HCT116 (cell line): ENCODE data around the gene ATP6V1A. TPM values are rescaled to one million over a fixed set of nuclear protein-coding genes. Genes with fewer than 3 reads are reported as not detected.

Experiments
- ATAC-seq: fragments of 200-7000 bp; cut with Tn5 transposase; 2 replicates; pipeline ENCODE4 v1.9.1; 2020; ENCODE audit warnings: mild to moderate bottlenecking, moderate library complexity
- BruUV-seq: library from RNA; stranded (reverse); fragments of 400-500 nt; replicated peaks from 2 replicates; lab custom pipeline; 2021; lab: Mats Ljungman, UMichigan
- CTCF ChIA-PET: fragments of 300-600 bp; sonication (Branson Sonifier 250); formaldehyde crosslinking; loops from one replicate; lab custom pipeline; 2021; ENCODE audit warnings: antibody characterized with exemption; lab: Charles Lee
- POLR2A ChIA-PET: fragments of 300-600, 350-600 bp; sonication (Branson Sonifier 250); formaldehyde crosslinking; loops from one replicate; lab custom pipeline; 2021; ENCODE audit warnings: antibody characterized with exemption; lab: Charles Lee
- RAD21 ChIA-PET, 2 experiments: fragments of 300-600 bp; sonication (Branson Sonifier 250); formaldehyde crosslinking; loops; one replicate each; lab custom pipeline; 2023; ENCODE audit warnings: low total read pairs in 2 of 2; ENCODE audit not compliant: uncharacterized antibody in 2 of 2, unreplicated experiment in 2 of 2, low non-redundant PET in 1 of 2; lab: Charles Lee
- DNase-seq: peaks from one replicate; pipeline ENCODE4 v3.0.0-alpha.2; 2010; ENCODE audit warnings: low read depth, low spot score
- H2AFZ ChIP-seq: fragments of 200-600 bp; shearing (Covaris generic), sonication (generic); 2 replicates; pipeline ENCODE4 v1.6.1; 2017; ENCODE audit warnings: low read depth, mixed run types, mixed read lengths, antibody characterized with exemption, low read length; ENCODE audit not compliant: poor library complexity, severe bottlenecking
- H3K27ac ChIP-seq: 2 replicates; pipeline ENCODE4 v1.5.1; 2012; ENCODE audit warnings: low read depth, low read length
- H3K27me3 ChIP-seq: fragments of 200-600 bp; sonication (generic); 2 replicates; pipeline ENCODE4 v1.6.1; 2016; ENCODE audit warnings: mixed run types, low read length, mixed read lengths; ENCODE audit not compliant: insufficient read depth
- H3K36me3 ChIP-seq, 2 experiments: fragments of 200-500 bp in 1 of 2; fragments of 200-600 bp in 1 of 2; sonication (Bioruptor generic) in 1 of 2; sonication (generic) in 1 of 2; 2 replicates each; pipeline versions ENCODE4 v1.5.1 to v1.6.1; 2014 to 2016; ENCODE audit warnings: low read length in 2 of 2, inconsistent platforms in 1 of 2, mixed read lengths in 1 of 2, mixed run types in 1 of 2; ENCODE audit not compliant: insufficient read depth in 2 of 2, control insufficient read depth in 1 of 2
- H3K4me1 ChIP-seq, 2 experiments: fragments of 200-600 bp in 1 of 2; sonication (generic) in 1 of 2; 2 replicates each; pipeline versions ENCODE4 v1.5.1 to v1.6.1; 2012 to 2017; ENCODE audit warnings: low read length in 2 of 2, inconsistent platforms in 1 of 2, mild to moderate bottlenecking in 1 of 2, mixed read lengths in 1 of 2, mixed run types in 1 of 2, moderate library complexity in 1 of 2; ENCODE audit not compliant: insufficient read depth in 2 of 2, control insufficient read depth in 1 of 2
- H3K4me2 ChIP-seq: fragments of 200-600 bp; sonication (generic); 2 replicates; pipeline ENCODE4 v1.6.1; 2017; ENCODE audit warnings: mixed run types, low read length, mixed read lengths
- H3K4me3 ChIP-seq, 2 experiments: fragments of 200-600 bp in 1 of 2; sonication (generic) in 1 of 2; replicated peaks in 1 of 2; 2 replicates each; pipeline ENCODE4 v1.5.1; 2011 to 2016; ENCODE audit warnings: low read length in 2 of 2, control low read depth in 1 of 2, low read depth in 1 of 2, mild to moderate bottlenecking in 1 of 2, mixed read lengths in 1 of 2, mixed run types in 1 of 2
- H3K79me2 ChIP-seq: fragments of 200-600 bp; sonication (generic); 2 replicates; pipeline ENCODE4 v1.6.1; 2017; ENCODE audit warnings: mild to moderate bottlenecking, mixed run types, low read length, moderate library complexity, mixed read lengths; ENCODE audit not compliant: insufficient read depth
- H3K9ac ChIP-seq: fragments of 200-600 bp; sonication (generic); 2 replicates; pipeline ENCODE4 v1.6.1; 2016; ENCODE audit warnings: low read length, mixed read lengths
- H3K9me2 ChIP-seq: fragments of 200-600 bp; sonication (generic), shearing (Covaris generic); 2 replicates; pipeline ENCODE4 v1.6.1; 2017; ENCODE audit warnings: mixed run types, mild to moderate bottlenecking, moderate library complexity; ENCODE audit not compliant: insufficient read depth
- H3K9me3 ChIP-seq, 2 experiments: fragments of 200-500 bp in 1 of 2; fragments of 200-600 bp in 1 of 2; sonication (Bioruptor generic) in 1 of 2; sonication (generic) in 1 of 2; 2 replicates each; pipeline ENCODE4 v1.6.1; 2014 to 2017; ENCODE audit warnings: low read length in 2 of 2, mixed read lengths in 2 of 2, inconsistent platforms in 1 of 2, low read depth in 1 of 2, mild to moderate bottlenecking in 1 of 2, mixed run types in 1 of 2, moderate library complexity in 1 of 2; ENCODE audit not compliant: control insufficient read depth in 1 of 2, insufficient read depth in 1 of 2
- H4K20me1 ChIP-seq: fragments of 200-600 bp; sonication (generic), shearing (Covaris generic); 2 replicates; pipeline ENCODE4 v1.6.1; 2017; ENCODE audit warnings: mixed run types, mild to moderate bottlenecking, moderate library complexity; ENCODE audit not compliant: insufficient read depth
- CBX3 ChIP-seq: IDR thresholded peaks from 2 replicates; pipeline ENCODE4 v1.6.1; 2012; ENCODE audit warnings: low read depth
- EGR1 ChIP-seq: IDR thresholded peaks from 2 replicates; pipeline ENCODE4 v1.6.1; 2012; ENCODE audit warnings: low read depth
- ELF1 ChIP-seq: IDR thresholded peaks from 2 replicates; pipeline ENCODE4 v1.6.1; 2012; ENCODE audit warnings: low read depth, borderline replicate concordance
- EZH2phosphoT487 ChIP-seq: fragments of 200-600 bp; IDR thresholded peaks from 2 replicates; pipeline ENCODE4 v1.6.1; 2018; ENCODE audit warnings: antibody characterized with exemption, borderline replicate concordance
- FOSL1 ChIP-seq: IDR thresholded peaks from 2 replicates; pipeline ENCODE4 v1.6.1; 2012; ENCODE audit warnings: low read depth
- POLR2AphosphoS5 ChIP-seq: IDR thresholded peaks from 2 replicates; pipeline ENCODE4 v1.6.1; 2011; ENCODE audit warnings: mild to moderate bottlenecking, low read depth, low read length, moderate library complexity
- RAD21 ChIP-seq: IDR thresholded peaks from 2 replicates; pipeline ENCODE4 v1.6.1; 2012; ENCODE audit warnings: low read depth, mild to moderate bottlenecking
- SIN3A ChIP-seq: IDR thresholded peaks from 2 replicates; pipeline ENCODE4 v1.6.1; 2012; ENCODE audit warnings: low read depth
- SP1 ChIP-seq: IDR thresholded peaks from 2 replicates; pipeline ENCODE4 v1.6.1; 2012; ENCODE audit warnings: low read depth
- SRF ChIP-seq: IDR thresholded peaks from 2 replicates; pipeline ENCODE4 v1.6.1; 2012; ENCODE audit warnings: low read depth
- TCF7L2 ChIP-seq: IDR thresholded peaks from 2 replicates; pipeline ENCODE4 v1.7.0; 2011; ENCODE audit warnings: borderline replicate concordance, inconsistent platforms; ENCODE audit not compliant: insufficient read depth, insufficient read length; ENCODE audit errors: extremely low read depth
- YY1 ChIP-seq: IDR thresholded peaks from 2 replicates; pipeline ENCODE4 v1.6.1; 2011; ENCODE audit warnings: low read length, low read depth, moderate library complexity, mild to moderate bottlenecking; ENCODE audit not compliant: insufficient replicate concordance; ENCODE audit errors: extremely low read depth
- ZFX ChIP-seq: fragments of 450-650 bp; IDR thresholded peaks from 2 replicates; pipeline ENCODE4 v1.6.1; 2017
- intact Hi-C: fragments of 100-400 bp; cut with micrococcal nuclease; formaldehyde crosslinking; loops from 2 replicates; pipeline ENCODE4 v1.10.0; 2022
- total RNA-seq: library from RNA; stranded (reverse); gene quantifications from one replicate; pipeline ENCODE4 v1.2.1, GENCODE V29; 2021; ENCODE audit not compliant: unreplicated experiment
- TF ChIP-seq, protein P1 (sequence below): IDR thresholded peaks from 2 replicates; pipeline ENCODE4 v1.6.1; 2012
- TF ChIP-seq, protein P2 (sequence below), 3 experiments: fragments of 200-600 bp in 1 of 3; sonication (generic) in 1 of 3; IDR thresholded peaks in 2 of 3; conservative IDR thresholded peaks in 1 of 3; 2 replicates each; pipeline ENCODE4 v1.5.1; 2012 to 2017; ENCODE audit warnings: low read depth in 2 of 3, low read length in 2 of 3, antibody characterized with exemption in 1 of 3, borderline replicate concordance in 1 of 3, control low read depth in 1 of 3, mild to moderate bottlenecking in 1 of 3, mixed read lengths in 1 of 3, mixed run types in 1 of 3, moderate library complexity in 1 of 3; ENCODE audit not compliant: insufficient read depth in 1 of 3
- TF ChIP-seq, protein P3 (sequence below): IDR thresholded peaks from 2 replicates; pipeline ENCODE4 v1.6.1; 2012
- TF ChIP-seq, protein P4 (sequence below): IDR thresholded peaks from 2 replicates; pipeline ENCODE4 v1.6.1; 2012; ENCODE audit warnings: low read depth
- TF ChIP-seq, protein P5 (sequence below): IDR thresholded peaks from 2 replicates; pipeline ENCODE4 v1.6.1; 2011; ENCODE audit warnings: mild to moderate bottlenecking, low read length, moderate library complexity; ENCODE audit not compliant: insufficient replicate concordance; ENCODE audit errors: extremely low read depth

Gene ATP6V1A
- total RNA-seq, 1 experiment from 2014 or later: 54.7 TPM

DNA sequence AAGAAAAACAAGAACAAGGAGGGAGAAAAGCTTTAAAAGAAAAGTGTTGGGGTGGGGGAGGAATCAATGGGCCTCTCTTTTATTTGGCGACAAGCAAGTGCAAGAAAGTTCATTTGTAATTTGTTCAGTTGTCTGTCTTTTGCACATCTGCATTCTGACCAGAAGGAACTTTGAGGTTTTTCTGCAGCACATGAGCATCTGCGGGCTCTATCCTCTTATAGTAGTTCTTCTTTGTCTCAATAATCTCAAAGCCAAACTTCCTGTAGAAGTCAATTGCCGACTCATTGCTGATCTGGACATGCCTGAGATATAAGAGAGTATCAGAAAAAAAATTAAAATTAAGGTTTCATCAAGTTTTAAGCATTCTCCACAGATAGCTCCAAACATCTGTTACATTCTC, 25.2 kb upstream of the ATP6V1A start:
- no peak for DNase-seq
- RAD21 ChIA-PET: no interaction called here
- Histone ChIP-seq H3K27me3 (no peaks in the 10 kb centered on the region), H4K20me1 (peaks cover 32% of the 10 kb centered on the region), H3K36me3 (peaks cover 32 to 51% of the 10 kb centered on the region in 2 experiments), H3K4me1 (no peaks in the 10 kb centered on the region), H3K79me2 (peaks cover 54% of the 10 kb centered on the region), H3K4me3 (no peak overlapping the region), H2AFZ (no peak overlapping the region), H3K9me2 (no peaks in the 10 kb centered on the region), H3K4me2 (no peak overlapping the region), H3K9ac (no peak overlapping the region), H3K27ac (no peak overlapping the region), H3K9me3 (no peaks in the 10 kb centered on the region)
- POLR2A ChIA-PET: no interaction called here
- intact Hi-C loops: no loop called here
- TF ChIP-seq RAD21: no peak
- TF ChIP-seq TCF7L2: no peak
- TF ChIP-seq, protein P1, sequence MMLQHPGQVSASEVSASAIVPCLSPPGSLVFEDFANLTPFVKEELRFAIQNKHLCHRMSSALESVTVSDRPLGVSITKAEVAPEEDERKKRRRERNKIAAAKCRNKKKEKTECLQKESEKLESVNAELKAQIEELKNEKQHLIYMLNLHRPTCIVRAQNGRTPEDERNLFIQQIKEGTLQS: no peak
- TF ChIP-seq, protein P2, sequence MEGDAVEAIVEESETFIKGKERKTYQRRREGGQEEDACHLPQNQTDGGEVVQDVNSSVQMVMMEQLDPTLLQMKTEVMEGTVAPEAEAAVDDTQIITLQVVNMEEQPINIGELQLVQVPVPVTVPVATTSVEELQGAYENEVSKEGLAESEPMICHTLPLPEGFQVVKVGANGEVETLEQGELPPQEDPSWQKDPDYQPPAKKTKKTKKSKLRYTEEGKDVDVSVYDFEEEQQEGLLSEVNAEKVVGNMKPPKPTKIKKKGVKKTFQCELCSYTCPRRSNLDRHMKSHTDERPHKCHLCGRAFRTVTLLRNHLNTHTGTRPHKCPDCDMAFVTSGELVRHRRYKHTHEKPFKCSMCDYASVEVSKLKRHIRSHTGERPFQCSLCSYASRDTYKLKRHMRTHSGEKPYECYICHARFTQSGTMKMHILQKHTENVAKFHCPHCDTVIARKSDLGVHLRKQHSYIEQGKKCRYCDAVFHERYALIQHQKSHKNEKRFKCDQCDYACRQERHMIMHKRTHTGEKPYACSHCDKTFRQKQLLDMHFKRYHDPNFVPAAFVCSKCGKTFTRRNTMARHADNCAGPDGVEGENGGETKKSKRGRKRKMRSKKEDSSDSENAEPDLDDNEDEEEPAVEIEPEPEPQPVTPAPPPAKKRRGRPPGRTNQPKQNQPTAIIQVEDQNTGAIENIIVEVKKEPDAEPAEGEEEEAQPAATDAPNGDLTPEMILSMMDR (IDR thresholded peaks at IDR 0.05 in 2 of 3, conservative IDR thresholded peaks at IDR 0.05 in 1 of 3; ENCODE audit: borderline replicate concordance in 1 of 3, insufficient read depth in 1 of 3, low read depth in 2 of 3, low read length in 2 of 3): no peak
- no peak for TF ChIP-seq SRF
- no peak for TF ChIP-seq EGR1
- TF ChIP-seq YY1: no peak
- no peak for TF ChIP-seq ELF1
- TF ChIP-seq CBX3: no peak
- no peak for TF ChIP-seq ZFX
- TF ChIP-seq, protein P3, sequence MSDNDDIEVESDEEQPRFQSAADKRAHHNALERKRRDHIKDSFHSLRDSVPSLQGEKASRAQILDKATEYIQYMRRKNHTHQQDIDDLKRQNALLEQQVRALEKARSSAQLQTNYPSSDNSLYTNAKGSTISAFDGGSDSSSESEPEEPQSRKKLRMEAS: no peak
- TF ChIP-seq SP1: no peak
- TF ChIP-seq, protein P4, sequence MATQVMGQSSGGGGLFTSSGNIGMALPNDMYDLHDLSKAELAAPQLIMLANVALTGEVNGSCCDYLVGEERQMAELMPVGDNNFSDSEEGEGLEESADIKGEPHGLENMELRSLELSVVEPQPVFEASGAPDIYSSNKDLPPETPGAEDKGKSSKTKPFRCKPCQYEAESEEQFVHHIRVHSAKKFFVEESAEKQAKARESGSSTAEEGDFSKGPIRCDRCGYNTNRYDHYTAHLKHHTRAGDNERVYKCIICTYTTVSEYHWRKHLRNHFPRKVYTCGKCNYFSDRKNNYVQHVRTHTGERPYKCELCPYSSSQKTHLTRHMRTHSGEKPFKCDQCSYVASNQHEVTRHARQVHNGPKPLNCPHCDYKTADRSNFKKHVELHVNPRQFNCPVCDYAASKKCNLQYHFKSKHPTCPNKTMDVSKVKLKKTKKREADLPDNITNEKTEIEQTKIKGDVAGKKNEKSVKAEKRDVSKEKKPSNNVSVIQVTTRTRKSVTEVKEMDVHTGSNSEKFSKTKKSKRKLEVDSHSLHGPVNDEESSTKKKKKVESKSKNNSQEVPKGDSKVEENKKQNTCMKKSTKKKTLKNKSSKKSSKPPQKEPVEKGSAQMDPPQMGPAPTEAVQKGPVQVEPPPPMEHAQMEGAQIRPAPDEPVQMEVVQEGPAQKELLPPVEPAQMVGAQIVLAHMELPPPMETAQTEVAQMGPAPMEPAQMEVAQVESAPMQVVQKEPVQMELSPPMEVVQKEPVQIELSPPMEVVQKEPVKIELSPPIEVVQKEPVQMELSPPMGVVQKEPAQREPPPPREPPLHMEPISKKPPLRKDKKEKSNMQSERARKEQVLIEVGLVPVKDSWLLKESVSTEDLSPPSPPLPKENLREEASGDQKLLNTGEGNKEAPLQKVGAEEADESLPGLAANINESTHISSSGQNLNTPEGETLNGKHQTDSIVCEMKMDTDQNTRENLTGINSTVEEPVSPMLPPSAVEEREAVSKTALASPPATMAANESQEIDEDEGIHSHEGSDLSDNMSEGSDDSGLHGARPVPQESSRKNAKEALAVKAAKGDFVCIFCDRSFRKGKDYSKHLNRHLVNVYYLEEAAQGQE: no peak
- TF ChIP-seq, protein P5, sequence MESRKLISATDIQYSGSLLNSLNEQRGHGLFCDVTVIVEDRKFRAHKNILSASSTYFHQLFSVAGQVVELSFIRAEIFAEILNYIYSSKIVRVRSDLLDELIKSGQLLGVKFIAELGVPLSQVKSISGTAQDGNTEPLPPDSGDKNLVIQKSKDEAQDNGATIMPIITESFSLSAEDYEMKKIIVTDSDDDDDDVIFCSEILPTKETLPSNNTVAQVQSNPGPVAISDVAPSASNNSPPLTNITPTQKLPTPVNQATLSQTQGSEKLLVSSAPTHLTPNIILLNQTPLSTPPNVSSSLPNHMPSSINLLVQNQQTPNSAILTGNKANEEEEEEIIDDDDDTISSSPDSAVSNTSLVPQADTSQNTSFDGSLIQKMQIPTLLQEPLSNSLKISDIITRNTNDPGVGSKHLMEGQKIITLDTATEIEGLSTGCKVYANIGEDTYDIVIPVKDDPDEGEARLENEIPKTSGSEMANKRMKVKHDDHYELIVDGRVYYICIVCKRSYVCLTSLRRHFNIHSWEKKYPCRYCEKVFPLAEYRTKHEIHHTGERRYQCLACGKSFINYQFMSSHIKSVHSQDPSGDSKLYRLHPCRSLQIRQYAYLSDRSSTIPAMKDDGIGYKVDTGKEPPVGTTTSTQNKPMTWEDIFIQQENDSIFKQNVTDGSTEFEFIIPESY: no peak
- no peak for TF ChIP-seq FOSL1
- no peak for TF ChIP-seq POLR2AphosphoS5
- no peak for TF ChIP-seq EZH2phosphoT487
- TF ChIP-seq SIN3A: no peak
- ATAC-seq: no peak
- BruUV-seq: no TSS peak
- CTCF ChIA-PET: no interaction called here
